Ascending aorta (tissue), 2 donors: Measurements from ENCODE around the gene GALC. TPM values are rescaled to one million over a fixed set of nuclear protein-coding genes. Genes with fewer than 3 reads are reported as not detected.
A peak's percentile ranks its signal among the peaks of the same experiment; 100 is the strongest.

ENCODE experiments used
- DNase-seq, 2 donors: peaks; one replicate each; pipeline ENCODE4 v3.0.0-alpha.2; 2019; ENCODE audit warnings: low spot score in 2 of 2
- H3K27ac ChIP-seq, 2 donors: fragments of 200-600 bp; sonication (generic); one replicate each; pipeline ENCODE4 v1.5.1; 2016 to 2017; ENCODE audit warnings: mild to moderate bottlenecking in 1 of 2
- H3K27me3 ChIP-seq: fragments of 200-600 bp; sonication (generic); one replicate; pipeline ENCODE4 v1.5.1; 2017
- H3K36me3 ChIP-seq, 2 donors: fragments of 200-600 bp; sonication (generic); one replicate each; pipeline ENCODE4 v1.5.1; 2016
- H3K4me1 ChIP-seq, 2 donors: fragments of 200-600 bp; sonication (generic); one replicate each; pipeline ENCODE4 v1.5.1; 2016 to 2017; ENCODE audit warnings: mild to moderate bottlenecking in 1 of 2
- H3K4me3 ChIP-seq, 2 donors: fragments of 200-600 bp; sonication (generic); one replicate each; pipeline ENCODE4 v1.5.1; 2016 to 2017; ENCODE audit warnings: mild to moderate bottlenecking in 1 of 2
- H3K9me3 ChIP-seq, 2 donors: fragments of 200-600 bp; sonication (generic); one replicate each; pipeline ENCODE4 v1.5.1; 2016
- intact Hi-C: fragments of 100-400 bp; cut with DNase I; formaldehyde crosslinking; loops from one replicate; pipeline ENCODE4 v1.15.1; 2023
- total RNA-seq: library from RNA; depleted of rRNA; stranded (reverse); fragments of >200 nt; gene quantifications from one replicate; pipeline ENCODE4 v1.1.0, GENCODE V29; 2016
- TF ChIP-seq, protein P1 (sequence below), 3 experiments: fragments of 200-600 bp in 2 of 3; fragments of 450-650 bp in 1 of 3; sonication (generic) in 2 of 3; IDR thresholded peaks; one replicate each; pipeline ENCODE4 v1.5.1; 2016 to 2019; ENCODE audit warnings: antibody characterized with exemption in 3 of 3, mild to moderate bottlenecking in 1 of 3, moderate library complexity in 1 of 3

GALC gene
- total RNA-seq, 1 donor from 2014 or later, result 31.7 TPM

DNA sequence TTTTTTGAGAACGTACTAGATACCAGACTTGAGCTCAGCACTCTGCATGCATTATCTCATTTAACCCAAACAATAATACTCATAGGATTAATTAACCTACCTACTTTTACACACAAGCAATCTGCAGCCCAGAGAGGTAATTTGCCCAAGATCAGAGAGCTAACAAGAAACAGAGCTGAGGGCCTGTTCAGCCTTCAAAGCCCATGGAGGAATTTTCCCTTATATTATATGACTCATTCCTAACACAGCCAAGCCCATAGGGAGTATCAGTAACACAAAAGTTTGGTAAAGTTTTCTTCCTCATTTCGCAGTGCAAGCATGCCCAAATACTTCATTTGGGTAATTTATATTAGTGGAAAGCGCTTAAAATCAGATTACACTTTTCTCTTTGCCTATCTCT is 94.7 kb downstream of the GALC start:
- TF ChIP-seq, protein P1, sequence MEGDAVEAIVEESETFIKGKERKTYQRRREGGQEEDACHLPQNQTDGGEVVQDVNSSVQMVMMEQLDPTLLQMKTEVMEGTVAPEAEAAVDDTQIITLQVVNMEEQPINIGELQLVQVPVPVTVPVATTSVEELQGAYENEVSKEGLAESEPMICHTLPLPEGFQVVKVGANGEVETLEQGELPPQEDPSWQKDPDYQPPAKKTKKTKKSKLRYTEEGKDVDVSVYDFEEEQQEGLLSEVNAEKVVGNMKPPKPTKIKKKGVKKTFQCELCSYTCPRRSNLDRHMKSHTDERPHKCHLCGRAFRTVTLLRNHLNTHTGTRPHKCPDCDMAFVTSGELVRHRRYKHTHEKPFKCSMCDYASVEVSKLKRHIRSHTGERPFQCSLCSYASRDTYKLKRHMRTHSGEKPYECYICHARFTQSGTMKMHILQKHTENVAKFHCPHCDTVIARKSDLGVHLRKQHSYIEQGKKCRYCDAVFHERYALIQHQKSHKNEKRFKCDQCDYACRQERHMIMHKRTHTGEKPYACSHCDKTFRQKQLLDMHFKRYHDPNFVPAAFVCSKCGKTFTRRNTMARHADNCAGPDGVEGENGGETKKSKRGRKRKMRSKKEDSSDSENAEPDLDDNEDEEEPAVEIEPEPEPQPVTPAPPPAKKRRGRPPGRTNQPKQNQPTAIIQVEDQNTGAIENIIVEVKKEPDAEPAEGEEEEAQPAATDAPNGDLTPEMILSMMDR (IDR thresholded peaks at IDR 0.05), result no peak
- Histone ChIP-seq H3K27me3 (no peaks in the 10 kb centered on the region), H3K27ac (no peak overlapping the region), H3K36me3 (no peaks in the 10 kb centered on the region), H3K4me3 (no peak overlapping the region), H3K9me3 (no peaks in the 10 kb centered on the region), H3K4me1 (no peaks in the 10 kb centered on the region)
- DNase-seq, result no peak
- intact Hi-C loops, result no loop called here

DNA sequence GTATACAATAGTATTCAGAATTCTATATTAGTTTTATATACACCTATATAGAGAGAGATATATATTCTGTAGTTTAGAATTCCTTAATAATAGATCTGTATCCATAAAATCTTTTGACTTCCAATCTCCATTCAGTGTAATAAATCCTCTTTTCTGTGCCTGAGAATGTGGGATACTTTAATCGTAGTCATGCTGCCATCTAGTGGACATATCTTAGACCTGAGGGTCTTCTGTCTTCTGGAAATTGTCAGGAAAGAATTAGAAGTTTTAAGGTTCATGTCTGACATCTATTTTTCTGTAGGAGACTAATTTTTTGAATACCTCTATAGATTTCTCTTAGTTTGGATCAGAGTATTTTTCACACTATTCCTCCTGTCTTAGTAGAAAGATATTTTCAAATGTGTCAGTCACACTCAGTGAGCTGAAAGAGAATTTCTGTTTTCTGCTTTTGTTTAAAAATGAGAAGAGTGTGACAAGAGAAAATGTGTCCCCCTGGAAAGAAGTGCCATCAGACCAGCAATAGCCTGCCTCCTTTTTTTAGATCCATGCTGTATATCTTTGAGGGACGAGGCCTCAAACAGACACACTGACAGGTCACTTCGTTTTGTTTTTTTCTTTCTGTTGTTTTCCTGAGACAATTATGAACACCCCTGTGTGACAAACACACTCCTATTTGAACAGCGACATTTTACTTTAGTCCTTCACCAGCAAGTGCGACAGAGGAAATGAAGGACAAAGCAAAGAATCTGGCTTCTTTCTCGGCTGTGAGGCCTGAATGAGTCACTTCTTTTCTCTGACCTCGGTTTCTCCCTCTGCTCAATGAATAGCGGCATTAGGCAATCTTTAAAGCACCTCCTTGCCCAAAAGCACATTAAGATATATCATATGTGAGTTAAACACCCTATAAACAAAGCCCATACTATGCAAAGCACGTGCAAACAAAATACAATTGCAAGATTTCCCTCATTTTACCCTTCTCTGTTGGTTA is 96.3 kb downstream of the GALC start:
- Histone ChIP-seq H3K36me3 (no peaks in the 10 kb centered on the region), H3K27me3 (no peaks in the 10 kb centered on the region), H3K4me1 (no peaks in the 10 kb centered on the region), H3K9me3 (no peaks in the 10 kb centered on the region), H3K4me3 (no peak overlapping the region), H3K27ac (no peak overlapping the region)
- no peak for DNase-seq
- intact Hi-C loops, result no loop called here
- TF ChIP-seq, protein P1 (IDR thresholded peaks at IDR 0.05), result peak in 2 of 3 experiments; percentile 51 to 57

DNA sequence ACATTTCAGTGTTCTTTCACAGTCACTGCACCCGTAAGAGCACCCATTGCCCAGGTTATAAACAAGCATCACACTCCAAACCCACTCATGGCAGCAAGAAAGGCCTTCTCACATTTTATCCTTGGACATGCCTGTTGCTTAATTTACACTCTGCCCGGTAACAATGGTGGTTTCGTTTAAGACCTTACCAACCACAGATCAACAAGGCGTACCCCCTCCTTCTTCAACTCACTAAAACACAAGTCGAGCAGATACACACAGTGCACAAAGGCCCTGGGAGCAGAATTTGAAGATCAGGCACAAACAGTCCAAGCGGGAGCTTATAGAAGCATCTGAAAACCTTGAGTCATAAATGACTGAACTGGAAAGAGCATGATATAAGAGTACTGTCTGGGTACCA is 98.1 kb downstream of the GALC start:
- Histone ChIP-seq H3K27ac (no peak overlapping the region), H3K9me3 (no peaks in the 10 kb centered on the region), H3K4me3 (no peak overlapping the region), H3K4me1 (no peaks in the 10 kb centered on the region), H3K27me3 (no peaks in the 10 kb centered on the region), H3K36me3 (no peaks in the 10 kb centered on the region)
- DNase-seq, result no peak
- TF ChIP-seq, protein P1 (IDR thresholded peaks at IDR 0.05), result no peak
- intact Hi-C loops, result no loop called here

- Histone ChIP-seq H3K27ac (no peak overlapping the region), H3K9me3 (no peaks in the 10 kb centered on the region), H3K36me3 (no peaks in the 10 kb centered on the region), H3K27me3 (no peaks in the 10 kb centered on the region), H3K4me1 (no peaks in the 10 kb centered on the region), H3K4me3 (no peak overlapping the region)
- intact Hi-C loops, result no loop called here
- TF ChIP-seq, protein P1 (IDR thresholded peaks at IDR 0.05), result no peak
- no peak for DNase-seq
These were observed 100.2 kb downstream of the GALC start for GRCh38 chr14:87892763-87893162.

DNA sequence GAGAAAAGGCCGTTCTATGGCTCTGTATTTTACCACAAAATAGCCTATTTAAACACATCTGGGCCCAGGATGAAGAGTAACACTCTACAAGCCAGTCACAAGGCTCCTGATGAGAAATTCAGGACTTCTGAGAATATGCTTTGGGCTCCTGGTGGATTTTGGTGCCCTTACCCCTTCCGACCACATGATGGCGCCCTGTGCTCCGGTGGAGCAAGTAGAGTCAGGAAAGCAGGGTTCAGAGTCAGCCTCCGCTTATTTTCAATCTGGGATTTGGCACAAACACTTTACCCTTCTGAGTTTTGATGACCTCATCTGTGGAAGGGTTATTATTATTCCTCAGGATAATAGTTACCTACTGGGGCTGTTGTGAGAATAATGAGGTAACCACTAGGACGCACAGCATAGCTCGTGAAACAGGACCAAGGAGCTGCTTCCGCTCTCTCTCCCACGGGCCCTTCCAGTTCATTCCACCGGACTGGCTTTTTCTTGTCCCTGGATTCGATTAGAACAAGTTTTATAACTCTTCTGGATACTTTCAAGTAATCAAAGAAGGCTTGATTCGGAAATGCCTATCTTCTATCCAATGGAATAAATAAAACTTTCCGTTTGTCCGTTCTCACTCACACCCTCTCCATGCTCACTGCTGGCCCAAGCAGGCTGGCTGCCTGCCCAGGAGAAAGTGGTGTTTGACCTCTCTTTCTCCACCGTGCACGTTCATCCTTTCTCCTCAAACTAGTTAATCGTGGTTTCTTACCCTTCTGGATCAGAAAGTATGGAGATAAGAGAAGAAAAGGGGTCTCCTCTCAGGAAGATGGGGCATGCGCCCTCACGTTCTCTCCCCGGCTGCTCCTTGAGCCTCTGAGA is 104.6 kb downstream of the GALC start:
- no peaks in the 10 kb centered on the region for H3K4me1 ChIP-seq
- no peaks in the 10 kb centered on the region for H3K27me3 ChIP-seq
- TF ChIP-seq, protein P1 (IDR thresholded peaks at IDR 0.05), result no peak
- intact Hi-C loops, result no loop called here
- no peak overlapping the region for H3K27ac ChIP-seq
- no peak overlapping the region for H3K4me3 ChIP-seq
- H3K36me3 ChIP-seq, result no peaks in the 10 kb centered on the region
- no peak for DNase-seq
- no peaks in the 10 kb centered on the region for H3K9me3 ChIP-seq
